IMR-90 (cell line): Measurements from ENCODE around the gene DOK3. TPM values are rescaled to one million over a fixed set of nuclear protein-coding genes. Genes with fewer than 3 reads are reported as not detected.

ENCODE experiments used
- ATAC-seq: fragments of 200-7000 bp; cut with Tn5 transposase; 2 replicates; pipeline ENCODE4 v1.9.1; 2020; ENCODE audit warnings: low read depth, mild to moderate bottlenecking, moderate library complexity
- BruUV-seq: library from RNA; stranded (reverse); fragments of 400-500 nt; replicated peaks from 2 replicates; lab custom pipeline; 2021; lab: Mats Ljungman, UMichigan
- CTCF ChIA-PET: fragments of 300-600 bp; formaldehyde crosslinking; extraction: SDS; loops from one replicate; lab custom pipeline; 2021; ENCODE audit warnings: antibody characterized with exemption; lab: Yijun Ruan, JAX
- POLR2A ChIA-PET: fragments of 300-600 bp; sonication (Branson Sonifier 250); formaldehyde crosslinking; loops from one replicate; lab custom pipeline; 2022; ENCODE audit warnings: antibody characterized with exemption; ENCODE audit not compliant: unreplicated experiment; lab: Charles Lee
- DNase-seq: peaks from one replicate; pipeline ENCODE4 v3.0.0; 2013
- H2AFZ ChIP-seq: replicated peaks from 2 replicates; pipeline ENCODE3; 2013; ENCODE audit warnings: low read length, mild to moderate bottlenecking; ENCODE audit not compliant: poor library complexity
- H2AK5ac ChIP-seq: 2 replicates; pipeline ENCODE4 v1.6.1; 2013; ENCODE audit warnings: low read depth, low read length, inconsistent platforms
- H2AK9ac ChIP-seq: replicated peaks from 2 replicates; pipeline ENCODE3; 2013; ENCODE audit warnings: mild to moderate bottlenecking, low read depth, low read length, moderate library complexity; ENCODE audit not compliant: poor library complexity
- H2BK120ac ChIP-seq: 2 replicates; pipeline ENCODE4 v1.6.1; 2013; ENCODE audit warnings: low read depth, low read length, inconsistent platforms
- H2BK15ac ChIP-seq: 3 replicates; pipeline ENCODE4 v1.6.1; 2013; ENCODE audit warnings: low read depth, low read length, inconsistent platforms
- H2BK20ac ChIP-seq: 2 replicates; pipeline ENCODE4 v1.6.1; 2013; ENCODE audit warnings: low read depth, mild to moderate bottlenecking, inconsistent platforms, low read length, moderate library complexity
- H2BK5ac ChIP-seq: 2 replicates; pipeline ENCODE4 v1.6.1; 2013; ENCODE audit warnings: mild to moderate bottlenecking, low read depth, low read length, inconsistent platforms; ENCODE audit not compliant: poor library complexity, severe bottlenecking
- H3K14ac ChIP-seq: replicated peaks from 2 replicates; pipeline ENCODE4 v1.6.1; 2013; ENCODE audit warnings: low read depth, low read length, inconsistent platforms
- H3K18ac ChIP-seq: 2 replicates; pipeline ENCODE4 v1.6.1; 2013; ENCODE audit warnings: low read depth, low read length, control low read depth
- H3K23ac ChIP-seq: 2 replicates; pipeline ENCODE4 v1.6.1; 2013; ENCODE audit warnings: low read depth, low read length, inconsistent platforms
- H3K27ac ChIP-seq: 2 replicates; pipeline ENCODE4 v1.5.1; 2013; ENCODE audit warnings: mild to moderate bottlenecking, control low read depth, low read length; ENCODE audit not compliant: insufficient read depth
- H3K27me3 ChIP-seq: 2 replicates; pipeline ENCODE4 v1.6.1; 2013; ENCODE audit warnings: low read length; ENCODE audit not compliant: control insufficient read depth, insufficient read depth
- H3K36me3 ChIP-seq: 2 replicates; pipeline ENCODE4 v1.6.1; 2013; ENCODE audit warnings: low read length, mixed read lengths; ENCODE audit not compliant: control insufficient read depth, insufficient read depth
- H3K4ac ChIP-seq: 2 replicates; pipeline ENCODE4 v1.6.1; 2013; ENCODE audit warnings: low read depth, low read length, inconsistent platforms
- H3K4me1 ChIP-seq: 2 replicates; pipeline ENCODE4 v1.6.1; 2013; ENCODE audit warnings: low read length, mixed read lengths; ENCODE audit not compliant: control insufficient read depth, insufficient read depth
- H3K4me2 ChIP-seq: 2 replicates; pipeline ENCODE4 v1.6.1; 2013; ENCODE audit warnings: low read depth, mild to moderate bottlenecking, control low read depth, low read length, moderate library complexity
- H3K4me3 ChIP-seq: 2 replicates; pipeline ENCODE4 v1.5.1; 2013; ENCODE audit warnings: low read depth, mild to moderate bottlenecking, control low read depth, low read length, moderate library complexity; ENCODE audit not compliant: insufficient read depth
- H3K56ac ChIP-seq: 2 replicates; pipeline ENCODE4 v1.6.1; 2013; ENCODE audit warnings: low read length, inconsistent platforms; ENCODE audit not compliant: insufficient read depth; ENCODE audit errors: extremely low read depth
- H3K79me1 ChIP-seq, 2 experiments: 2 replicates each; pipeline ENCODE4 v1.6.1; 2013; ENCODE audit warnings: low read length in 2 of 2, inconsistent platforms in 1 of 2, low read depth in 1 of 2
- H3K9ac ChIP-seq: 2 replicates; pipeline ENCODE4 v1.6.1; 2013; ENCODE audit warnings: low read depth, low read length, control low read depth
- H3K9me1 ChIP-seq: 2 replicates; pipeline ENCODE4 v1.6.1; 2013; ENCODE audit warnings: low read length, inconsistent platforms; ENCODE audit not compliant: insufficient read depth
- H3K9me3 ChIP-seq: 2 replicates; pipeline ENCODE4 v1.6.1; 2013; ENCODE audit warnings: low read length; ENCODE audit not compliant: control insufficient read depth, insufficient read depth
- H4K20me1 ChIP-seq: 2 replicates; pipeline ENCODE4 v1.6.1; 2013; ENCODE audit warnings: low read length, inconsistent platforms; ENCODE audit not compliant: insufficient read depth
- H4K5ac ChIP-seq: 2 replicates; pipeline ENCODE4 v1.6.1; 2013; ENCODE audit warnings: mild to moderate bottlenecking, low read depth, low read length, control low read depth
- H4K8ac ChIP-seq, 2 experiments: 2 replicates each; pipeline ENCODE4 v1.6.1; 2013; ENCODE audit warnings: low read depth in 2 of 2, low read length in 2 of 2, control low read depth in 1 of 2, inconsistent platforms in 1 of 2
- H4K91ac ChIP-seq: 2 replicates; pipeline ENCODE4 v1.6.1; 2013; ENCODE audit warnings: low read depth, low read length, inconsistent platforms; ENCODE audit not compliant: insufficient read depth
- CEBPB ChIP-seq: IDR thresholded peaks from 2 replicates; pipeline ENCODE4 v1.6.1; 2012; ENCODE audit warnings: low read depth, low read length, improper control_type of control experiment
- FOS ChIP-seq: fragments of 150-350 bp; IDR thresholded peaks from 2 replicates; pipeline ENCODE4 v1.6.1; 2016; ENCODE audit warnings: low read depth, low read length
- MAZ ChIP-seq: IDR thresholded peaks from 2 replicates; pipeline ENCODE4 v1.6.1; 2012; ENCODE audit warnings: low read depth, mild to moderate bottlenecking, low read length, improper control_type of control experiment, moderate library complexity, borderline replicate concordance
- MXI1 ChIP-seq: IDR thresholded peaks from 2 replicates; pipeline ENCODE4 v1.6.1; 2012; ENCODE audit warnings: low read depth, mild to moderate bottlenecking, low read length, moderate library complexity, borderline replicate concordance
- NFE2L2 ChIP-seq: fragments of 150-350 bp; IDR thresholded peaks from 2 replicates; pipeline ENCODE4 v1.6.1; 2016; ENCODE audit warnings: low read depth, mild to moderate bottlenecking, low read length
- RCOR1 ChIP-seq: IDR thresholded peaks from 2 replicates; pipeline ENCODE4 v1.6.1; 2012; ENCODE audit warnings: mild to moderate bottlenecking, low read length, improper control_type of control experiment; ENCODE audit not compliant: insufficient replicate concordance
- WGBS, 2 experiments: methylation state at CpG; one replicate each; pipeline versions ENCODE4 v1.1.5 to v1.1.7; 2013; ENCODE audit warnings: missing lambda C conversion rate in 2 of 2; ENCODE audit not compliant: insufficient read length in 1 of 2; ENCODE audit errors: extremely low coverage in 2 of 2; 5-methylcytosine and 5-hydroxymethylcytosine counted together
- dilution Hi-C: fragments of 300-500 bp; cut with HindIII; formaldehyde crosslinking; loops from one replicate; pipeline ENCODE4 v1.14.3; 2018; ENCODE audit warnings: low sequenced_read_pairs; ENCODE audit not compliant: unreplicated experiment
- in situ Hi-C: fragments of 300-500 bp; cut with MboI; formaldehyde crosslinking; loops from 3 replicates; pipeline ENCODE4 v1.14.3; 2019; ENCODE audit warnings: low sequenced_read_pairs, inconsistent platforms, mixed read lengths
- intact Hi-C: fragments of 100-400 bp; cut with micrococcal nuclease; formaldehyde crosslinking; loops from 2 replicates; pipeline ENCODE4 v1.10.0; 2022
- polyA plus RNA-seq, 3 experiments: library from polyadenylated mRNA; depleted of rRNA; stranded (reverse); fragments of >200 nt; gene quantifications; 2 replicates each; pipeline ENCODE4 v1.2.3, GENCODE V29; 2012; ENCODE audit warnings: low replicate concordance in 1 of 3
- total RNA-seq: library from RNA; depleted of rRNA; stranded (reverse); fragments of >200 nt; gene quantifications from 2 replicates; pipeline ENCODE4 v1.2.3, GENCODE V29; 2012
- TF ChIP-seq, protein P1 (sequence below): fragments of 150-350 bp; IDR thresholded peaks from 2 replicates; pipeline ENCODE4 v1.6.1; 2017; ENCODE audit warnings: mild to moderate bottlenecking, antibody characterized with exemption, low read length, low read depth
- TF ChIP-seq, protein P2 (sequence below): fragments of 150-350 bp; IDR thresholded peaks from 2 replicates; pipeline ENCODE4 v1.6.1; 2016; ENCODE audit warnings: low read depth, mild to moderate bottlenecking, low read length, moderate library complexity, borderline replicate concordance

The DOK3 gene
- total and polyA plus RNA-seq, 2 of the 4 experiments (the other 2 are of a cell fraction): 0.54 to 3.9 TPM

DNA sequence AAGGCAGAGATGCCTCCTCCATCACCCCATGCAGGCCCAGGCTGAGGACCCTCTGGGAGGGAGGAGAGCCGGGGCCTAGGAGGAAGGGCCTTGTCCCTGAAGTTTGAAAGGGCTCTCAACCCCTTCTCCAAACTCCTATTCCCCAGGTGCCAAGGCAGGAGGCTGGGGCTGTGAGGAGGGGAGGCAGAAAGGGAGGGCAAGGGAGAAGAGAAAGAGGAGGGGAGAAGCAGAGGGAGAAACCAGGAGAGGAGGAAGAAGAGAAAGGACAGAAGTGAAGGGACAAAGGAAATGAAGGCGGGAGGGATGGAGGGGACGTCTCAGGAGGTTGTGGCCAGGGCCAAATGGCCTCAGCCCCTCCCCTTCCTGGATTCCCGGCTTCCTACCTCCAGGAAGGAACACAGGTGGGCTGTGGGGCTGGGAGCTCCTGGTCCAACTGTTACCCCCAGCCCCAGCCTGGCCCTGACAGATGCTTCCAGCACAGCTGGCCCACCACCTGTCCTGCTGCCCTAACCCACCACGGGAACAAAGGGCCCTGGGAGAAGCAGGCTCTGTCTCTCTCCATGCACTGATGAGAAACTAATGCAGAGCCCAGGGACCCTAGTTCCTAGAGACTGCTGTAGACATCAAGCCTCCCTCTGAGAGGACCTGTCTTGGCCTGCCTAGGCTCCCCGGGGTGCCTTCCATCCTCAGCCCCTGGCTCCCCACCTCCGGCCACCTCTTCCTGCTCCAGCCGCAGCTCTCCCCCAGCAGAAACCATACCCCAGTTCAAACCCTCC, 39.7 kb downstream of the DOK3 start:
- BruUV-seq: no TSS peak
- peak overlapping the region; percentile 74 for H2AK5ac ChIP-seq
- H2BK20ac ChIP-seq: no peak overlapping the region
- in situ Hi-C loops: no loop called here
- no peak overlapping the region for H3K56ac ChIP-seq
- peaks cover 39% of the 10 kb centered on the region for H3K4me1 ChIP-seq
- H3K79me1 ChIP-seq: peaks cover 27 to 74% of the 10 kb centered on the region in 2 experiments
- peak overlapping the region; percentile 41 for H2AFZ ChIP-seq
- peak overlapping the region; percentile 39 for H3K4me2 ChIP-seq
- H3K23ac ChIP-seq: peak overlapping the region; percentile 79
- H3K18ac ChIP-seq: no peak overlapping the region
- H3K9me1 ChIP-seq: peaks cover 39% of the 10 kb centered on the region
- DNase-seq (no peak), ATAC-seq (no peak)
- H4K20me1 ChIP-seq: peaks cover 70% of the 10 kb centered on the region
- 100% methylated on average over 1 of the region's 8 CpGs; no CpG with 5 or more reads in 1 of the 2 experiments for WGBS, 2 experiments
- intact Hi-C loops: no loop called here
- POLR2A ChIA-PET: interaction anchor here (0.5 to 1.0 kb wide), 2 partner anchors 25 to 43 kb away, joined by 3 read pairs; partner anchors contain the start of gene GRK6
- no peak overlapping the region for H3K4me3 ChIP-seq
- CTCF ChIA-PET: interaction anchor here (0.9 kb wide), 1 partner anchor 76 kb away, joined by 3 read pairs; no protein-coding TSS in a partner anchor
- H3K27me3 ChIP-seq: no peaks in the 10 kb centered on the region
- peaks cover 50% of the 10 kb centered on the region for H3K36me3 ChIP-seq
- H3K9me3 ChIP-seq: no peaks in the 10 kb centered on the region
- H3K27ac ChIP-seq: peak overlapping the region; percentile 41
- peak overlapping the region; percentile 63 for H4K91ac ChIP-seq
- H3K14ac ChIP-seq: peak overlapping the region; percentile 45; the same call in 1 of the 2 replicates
- H2AK9ac ChIP-seq: peak overlapping the region; percentile 92
- H3K4ac ChIP-seq: peak overlapping the region; percentile 69
- 0 out of 2 replicates have a peak overlapping the region, but pooled peaks have one; percentile 20 for H3K9ac ChIP-seq
- no peak overlapping the region for H4K8ac ChIP-seq
- peak overlapping the region; percentile 39 for H2BK5ac ChIP-seq
- H2BK120ac ChIP-seq: no peak overlapping the region
- no peak overlapping the region for H4K5ac ChIP-seq
- H2BK15ac ChIP-seq: no peak overlapping the region
- dilution Hi-C loops: no loop called here
- no peak for TF ChIP-seq RCOR1
- TF ChIP-seq, protein P1, sequence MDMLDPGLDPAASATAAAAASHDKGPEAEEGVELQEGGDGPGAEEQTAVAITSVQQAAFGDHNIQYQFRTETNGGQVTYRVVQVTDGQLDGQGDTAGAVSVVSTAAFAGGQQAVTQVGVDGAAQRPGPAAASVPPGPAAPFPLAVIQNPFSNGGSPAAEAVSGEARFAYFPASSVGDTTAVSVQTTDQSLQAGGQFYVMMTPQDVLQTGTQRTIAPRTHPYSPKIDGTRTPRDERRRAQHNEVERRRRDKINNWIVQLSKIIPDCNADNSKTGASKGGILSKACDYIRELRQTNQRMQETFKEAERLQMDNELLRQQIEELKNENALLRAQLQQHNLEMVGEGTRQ: no peak
- TF ChIP-seq, protein P2, sequence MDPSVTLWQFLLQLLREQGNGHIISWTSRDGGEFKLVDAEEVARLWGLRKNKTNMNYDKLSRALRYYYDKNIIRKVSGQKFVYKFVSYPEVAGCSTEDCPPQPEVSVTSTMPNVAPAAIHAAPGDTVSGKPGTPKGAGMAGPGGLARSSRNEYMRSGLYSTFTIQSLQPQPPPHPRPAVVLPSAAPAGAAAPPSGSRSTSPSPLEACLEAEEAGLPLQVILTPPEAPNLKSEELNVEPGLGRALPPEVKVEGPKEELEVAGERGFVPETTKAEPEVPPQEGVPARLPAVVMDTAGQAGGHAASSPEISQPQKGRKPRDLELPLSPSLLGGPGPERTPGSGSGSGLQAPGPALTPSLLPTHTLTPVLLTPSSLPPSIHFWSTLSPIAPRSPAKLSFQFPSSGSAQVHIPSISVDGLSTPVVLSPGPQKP: no peak
- TF ChIP-seq NFE2L2: no peak
- no peak for TF ChIP-seq CEBPB
- no peak for TF ChIP-seq MAZ
- TF ChIP-seq FOS: no peak
- TF ChIP-seq MXI1: no peak
